Ovary (tissue), 3 donors: Measurements from ENCODE around the gene UCKL1.

Source experiments
- CTCF ChIP-seq, 3 donors: fragments of 450-650 bp in 2 of 3; fragments of 200-600 bp in 1 of 3; IDR thresholded peaks; one replicate each; pipeline versions ENCODE4 v1.5.1 to v1.8.0; 2016 to 2022; ENCODE audit warnings: antibody characterized with exemption in 3 of 3, mild to moderate bottlenecking in 1 of 3
- EP300 ChIP-seq: sonication (generic); formaldehyde crosslinking; IDR thresholded peaks from one replicate; pipeline ENCODE4 v1.6.1; 2017; ENCODE audit warnings: antibody characterized with exemption
- POLR2A ChIP-seq: fragments of 450-650 bp; IDR thresholded peaks from one replicate; pipeline ENCODE4 v1.6.1; 2017; ENCODE audit warnings: antibody characterized with exemption, mild to moderate bottlenecking, moderate library complexity
- donor health status: DM: no; HTN: no; CAD: no.

- TF ChIP-seq CTCF (IDR thresholded peaks at IDR 0.05), result no peak
- no peak for TF ChIP-seq POLR2A
- TF ChIP-seq EP300, result no peak
Measured at GRCh38 chr20:63917811-63918210, 38.4 kb downstream of the UCKL1 start.
